DMS153 treated with DMSO at 0.1 percent for 48 hours (cell line): ENCODE data around the gene ICOSLG.
"Not testable (repeated sequence)": the region's sequence is repeated elsewhere in the genome, so short reads cannot be mapped to it uniquely, and the experiment has no call there.

ENCODE experiments used
- DNase-seq: peaks from one replicate; lab custom pipeline; 2025; ENCODE audit not compliant: unreplicated experiment; lab: John Stamatoyannopoulos, UW

The ICOSLG gene

DNA sequence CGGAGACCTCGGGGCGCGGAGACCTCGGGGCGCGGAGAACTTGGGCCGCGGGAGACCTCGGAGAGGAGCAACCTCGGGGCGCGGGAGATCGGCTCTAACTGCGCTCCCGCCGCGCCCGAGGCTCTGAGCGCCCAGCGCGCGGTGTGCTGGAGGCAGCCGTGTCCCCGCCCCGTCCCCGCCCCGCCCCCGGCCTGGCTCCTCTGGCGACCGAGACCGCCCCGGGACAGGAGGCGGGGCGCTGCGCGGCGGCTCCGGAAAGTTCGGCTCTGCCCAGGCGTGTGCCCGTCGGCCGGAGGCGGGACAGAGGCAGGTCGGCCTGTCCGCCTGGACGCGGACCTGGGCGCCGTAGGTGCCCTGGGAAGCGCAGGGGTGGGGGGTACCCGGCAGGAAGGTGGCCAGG, at the start of gene ICOSLG:
ICOSLG (minus strand) TSS at position 102 of the 400 bp plus-strand sequence. CDS start 126 bp downstream, outside the sequence.
- not testable (repeated sequence) for DNase-seq

DNA sequence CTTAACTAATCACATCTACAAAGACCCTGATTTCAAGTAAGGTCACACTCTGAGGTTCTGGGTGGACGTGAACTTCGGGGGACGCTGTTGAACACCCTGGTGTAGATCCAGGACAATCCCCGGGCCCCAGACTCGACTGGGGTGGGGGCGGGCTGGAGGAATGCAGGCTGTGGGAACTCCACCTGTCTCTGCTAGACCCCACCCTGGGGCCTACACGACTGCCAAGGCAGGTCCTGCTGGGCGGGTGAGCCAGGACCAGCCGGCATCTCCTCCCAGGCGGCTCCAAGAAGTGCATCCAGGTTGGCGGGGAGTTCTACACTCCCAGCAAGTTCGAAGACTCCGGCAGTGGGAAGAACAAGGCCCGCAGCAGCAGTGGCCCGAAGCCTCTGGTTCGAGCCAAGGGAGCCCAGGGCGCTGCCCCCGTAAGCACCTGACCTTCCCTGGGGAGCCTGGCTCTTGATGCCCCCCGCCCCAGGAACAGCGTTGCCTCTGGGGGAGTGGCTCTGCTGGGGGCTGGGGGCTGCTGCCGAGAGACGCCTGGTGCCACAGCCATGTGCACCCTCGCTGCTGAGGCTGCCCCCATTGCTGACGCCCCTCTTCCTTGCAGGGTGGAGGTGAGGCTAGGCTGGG, 48.8 kb upstream of the ICOSLG start:
- no peak for DNase-seq

DNA sequence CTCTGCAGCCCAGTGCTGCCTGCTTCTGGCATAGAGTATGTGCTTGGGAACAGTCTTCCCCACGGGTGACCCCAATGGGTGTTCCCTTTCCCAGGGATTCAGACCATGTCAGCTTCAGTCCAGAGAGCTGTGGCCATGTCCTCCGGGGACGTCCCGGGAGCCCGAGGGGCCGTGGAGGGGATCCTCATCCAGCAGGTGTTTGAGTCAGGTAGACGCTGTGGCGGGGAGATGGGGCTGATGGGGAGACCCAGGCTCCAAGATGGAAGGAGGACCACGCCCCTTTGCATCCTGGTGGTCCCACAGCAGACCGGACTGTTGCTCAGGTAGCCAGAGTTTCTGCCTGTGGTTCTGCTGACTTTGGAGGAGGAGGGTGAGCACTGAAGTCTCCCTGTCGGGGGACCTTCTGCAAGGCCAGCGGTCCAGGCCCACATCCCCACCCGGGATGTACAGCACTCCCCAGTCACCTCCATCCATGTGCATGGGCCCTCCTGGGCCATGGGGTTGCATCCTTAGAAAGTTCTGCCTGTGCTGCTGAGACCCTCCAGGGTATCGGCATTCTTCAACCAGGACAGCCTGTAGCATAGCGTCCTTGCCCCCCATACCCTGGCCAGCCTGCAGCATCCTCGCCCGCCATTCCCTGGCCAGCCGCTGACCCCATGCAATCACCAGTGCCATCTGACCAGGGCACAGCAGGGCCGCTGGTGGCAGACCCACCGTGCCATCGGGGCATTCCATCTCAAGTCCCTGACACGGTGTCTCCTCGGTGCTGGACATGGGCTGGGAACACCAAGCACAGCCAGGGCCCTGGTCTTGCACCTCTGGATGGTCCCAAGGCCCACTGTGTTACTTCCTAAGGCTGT, 47.7 kb upstream of the ICOSLG start:
- DNase-seq, result no peak

DNA sequence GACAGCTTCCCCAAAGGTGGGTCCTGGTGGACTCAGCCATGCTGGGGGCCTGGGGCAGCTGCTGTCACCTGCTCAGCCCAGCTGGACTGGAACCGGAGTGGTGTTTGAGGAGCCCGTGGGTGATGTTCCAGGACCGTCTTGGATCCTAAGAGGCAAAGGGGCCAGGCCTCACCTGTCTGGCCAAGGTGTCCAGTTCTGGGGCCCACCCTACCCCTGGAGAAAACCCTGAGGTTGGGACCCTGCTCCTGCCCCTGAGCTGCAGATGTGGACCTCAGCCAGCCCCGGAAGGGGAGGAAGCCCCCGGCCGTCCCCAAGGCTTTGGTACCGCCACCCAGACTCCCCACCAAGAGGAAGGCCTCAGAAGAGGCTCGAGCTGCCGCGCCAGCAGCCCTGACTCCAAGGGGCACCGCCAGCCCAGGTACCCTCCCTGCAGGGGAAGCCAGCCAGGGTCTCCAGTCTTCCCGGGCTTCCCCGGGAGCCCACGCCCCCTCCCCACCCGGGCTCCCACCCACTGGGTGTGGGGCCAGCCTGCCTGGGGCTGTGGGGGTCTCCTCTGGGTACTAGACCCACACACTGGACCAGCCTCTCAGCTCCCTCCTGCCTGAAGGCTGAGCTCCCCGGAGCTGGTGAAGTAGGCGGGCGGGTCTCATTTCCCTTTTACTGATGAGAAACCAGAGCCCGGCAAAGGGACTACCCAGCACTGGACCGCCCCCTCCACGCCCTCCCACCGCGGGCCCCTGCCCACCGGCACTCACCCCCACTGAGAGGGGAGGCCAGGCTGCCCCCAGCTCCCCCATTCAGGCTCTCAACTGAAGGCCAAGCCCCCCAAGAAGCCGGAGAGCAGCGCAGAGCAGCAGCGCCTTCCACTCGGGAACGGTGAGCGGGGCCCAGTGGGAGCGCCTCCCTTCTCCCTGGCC, 46.2 kb upstream of the ICOSLG start:
- no peak for DNase-seq

GRCh38 chr21:44286086-44286715, 45.5 kb upstream of the ICOSLG start:
- DNase-seq, result no peak

DNA sequence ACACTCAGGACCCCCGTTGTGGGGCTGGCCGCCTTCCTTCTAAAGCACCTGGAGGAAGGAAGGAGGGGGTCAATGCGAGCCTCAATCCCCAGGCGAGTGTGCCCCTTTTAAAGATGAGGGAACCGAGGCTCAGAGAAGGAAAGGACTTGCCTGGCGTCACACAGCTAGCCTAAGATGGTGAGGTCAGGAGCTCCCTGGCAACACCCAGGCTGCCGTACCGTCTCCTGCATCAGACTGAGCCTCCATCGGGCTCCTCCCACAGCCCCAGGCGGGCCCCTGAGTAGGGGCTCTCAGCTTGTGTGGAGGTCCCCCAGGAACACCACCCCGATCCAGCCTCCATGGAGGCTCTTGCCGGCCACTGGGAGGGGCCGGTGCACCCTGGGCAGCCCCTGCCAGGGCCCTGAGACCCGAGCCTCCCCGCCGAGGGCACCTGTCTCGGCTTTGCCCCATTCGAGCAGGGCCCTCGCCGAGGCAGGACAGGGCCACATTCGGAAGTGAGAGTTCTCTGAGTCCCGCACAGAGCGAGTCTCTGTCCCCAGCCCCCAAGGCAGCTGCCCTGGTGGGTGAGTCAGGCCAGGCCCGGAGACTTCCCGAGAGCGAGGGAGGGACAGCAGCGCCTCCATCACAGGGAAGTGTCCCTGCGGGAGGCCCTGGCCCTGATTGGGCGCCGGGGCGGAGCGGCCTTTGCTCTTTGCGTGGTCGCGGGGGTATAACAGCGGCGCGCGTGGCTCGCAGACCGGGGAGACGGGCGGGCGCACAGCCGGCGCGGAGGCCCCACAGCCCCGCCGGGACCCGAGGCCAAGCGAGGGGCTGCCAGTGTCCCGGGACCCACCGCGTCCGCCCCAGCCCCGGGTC, 44.6 kb upstream of the ICOSLG start, which contains the start of gene AIRE:
AIRE (plus strand) TSS at position 739 of the 855 bp plus-strand sequence. CDS start 131 bp downstream, outside the sequence.
- no peak for DNase-seq

- no peak for DNase-seq
These were observed 43.2 kb upstream of the ICOSLG start for GRCh38 chr21:44283948-44284347.

DNA sequence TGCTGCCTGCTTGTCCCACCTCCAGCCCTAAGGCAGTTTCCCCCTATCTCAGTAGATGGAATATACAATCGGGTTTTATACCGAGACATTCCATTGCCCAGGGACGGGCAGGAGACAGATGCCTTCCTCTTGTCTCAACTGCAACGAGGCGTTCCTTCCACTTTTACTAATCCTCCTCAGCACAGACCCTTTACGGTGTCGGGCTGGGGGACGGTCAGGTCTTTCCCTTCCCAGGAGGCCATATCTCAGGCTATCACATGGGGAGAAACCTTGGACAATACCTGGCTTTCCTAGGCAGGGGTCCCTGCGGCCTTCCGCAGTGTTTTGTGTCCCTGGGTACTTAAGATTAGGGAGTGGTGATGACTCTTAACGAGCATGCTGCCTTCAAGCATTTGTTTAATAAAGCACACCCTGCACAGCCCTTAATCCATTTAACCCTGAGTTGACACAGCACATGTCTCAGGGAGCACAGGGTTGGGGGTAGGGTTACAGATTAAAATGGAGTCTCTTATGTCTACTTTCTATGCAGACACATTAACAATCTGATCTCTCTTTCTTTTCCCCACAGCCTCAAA, 42.6 kb upstream of the ICOSLG start:
- DNase-seq, result not testable (repeated sequence)

DNA sequence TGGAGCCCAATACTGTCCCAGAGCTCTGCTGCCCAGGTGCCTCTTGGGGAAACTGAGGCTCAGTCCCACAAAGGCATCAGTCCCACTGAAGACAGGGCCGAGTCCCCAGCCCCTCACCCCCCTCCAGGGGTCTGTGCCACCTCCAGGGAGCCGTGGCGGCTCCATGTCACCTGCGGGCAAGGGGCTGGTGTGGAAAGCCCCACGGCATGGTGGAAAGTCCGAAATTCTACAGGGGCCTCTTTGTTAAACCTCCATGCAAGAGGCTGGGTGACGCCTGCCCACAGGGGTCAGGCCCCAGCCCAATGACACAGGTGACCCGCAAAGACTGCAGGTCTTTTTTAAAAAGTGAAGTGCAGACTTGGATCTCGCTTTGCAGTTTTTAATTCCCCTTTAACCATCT, 41.6 kb upstream of the ICOSLG start:
- no peak for DNase-seq

GRCh38 chr21:44281801-44282200, 41.1 kb upstream of the ICOSLG start:
- DNase-seq, result no peak

DNA sequence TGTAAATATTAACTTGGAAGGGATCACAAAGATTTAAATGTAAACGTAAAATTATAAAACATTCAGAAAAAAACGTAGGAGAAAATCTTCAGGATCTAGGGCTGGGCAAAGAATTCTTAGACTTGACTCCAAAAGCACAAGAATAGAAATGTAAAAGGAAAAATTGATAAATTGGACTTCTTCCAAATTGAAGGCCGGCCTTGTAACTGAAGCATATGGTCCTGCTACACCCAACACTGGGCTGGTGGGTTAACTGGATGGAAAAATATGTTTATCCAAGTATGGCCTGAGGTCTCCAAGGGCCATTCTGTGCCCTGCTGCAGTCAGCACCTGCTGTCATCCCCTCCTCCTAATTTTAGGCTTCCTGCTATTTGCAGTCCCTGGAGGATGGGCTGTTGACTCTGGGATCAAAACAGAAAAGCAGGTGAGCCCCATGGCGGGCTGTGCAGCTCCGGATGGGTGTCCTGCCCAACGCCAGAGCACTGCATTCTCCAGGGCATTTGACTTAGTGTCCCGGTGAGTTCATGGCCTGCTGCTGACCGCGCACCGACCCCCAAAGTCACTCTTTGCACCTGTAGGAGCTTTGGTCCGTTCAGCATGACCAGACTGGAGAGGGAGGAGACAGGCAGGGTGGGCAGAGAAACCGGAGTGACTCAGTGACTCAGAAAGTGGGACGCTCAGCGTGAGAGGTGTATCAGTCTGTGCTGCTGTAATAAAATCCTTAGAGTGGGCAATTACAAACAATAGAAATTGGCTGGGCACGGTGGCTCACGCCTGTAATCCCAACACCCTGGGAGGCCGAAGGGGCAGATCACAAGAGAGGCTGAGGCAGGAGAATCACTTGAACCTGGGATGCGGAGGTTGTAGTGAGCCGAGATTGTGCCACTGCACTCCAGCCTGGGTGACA, 38.9 kb upstream of the ICOSLG start:
- DNase-seq, result peak; percentile 18

DNA sequence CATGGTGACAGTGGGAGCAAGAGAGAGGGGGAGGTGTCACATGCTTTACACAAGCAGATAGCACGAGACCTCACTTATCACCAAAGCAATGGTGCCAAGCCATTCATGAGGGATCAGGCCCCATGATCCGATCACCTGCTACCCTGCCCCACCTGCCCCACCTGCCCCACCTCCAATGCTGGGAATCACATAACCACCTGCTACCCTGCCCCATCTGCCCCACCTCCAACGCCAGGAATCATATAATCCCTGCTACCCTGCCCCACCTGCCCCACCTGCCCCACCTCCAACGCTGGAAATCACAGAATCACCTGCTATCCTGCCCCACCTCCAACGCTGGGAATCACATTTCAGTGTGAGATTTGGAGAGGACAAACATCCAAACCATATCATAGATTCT, 34.3 kb upstream of the ICOSLG start:
- DNase-seq, result no peak

DNA sequence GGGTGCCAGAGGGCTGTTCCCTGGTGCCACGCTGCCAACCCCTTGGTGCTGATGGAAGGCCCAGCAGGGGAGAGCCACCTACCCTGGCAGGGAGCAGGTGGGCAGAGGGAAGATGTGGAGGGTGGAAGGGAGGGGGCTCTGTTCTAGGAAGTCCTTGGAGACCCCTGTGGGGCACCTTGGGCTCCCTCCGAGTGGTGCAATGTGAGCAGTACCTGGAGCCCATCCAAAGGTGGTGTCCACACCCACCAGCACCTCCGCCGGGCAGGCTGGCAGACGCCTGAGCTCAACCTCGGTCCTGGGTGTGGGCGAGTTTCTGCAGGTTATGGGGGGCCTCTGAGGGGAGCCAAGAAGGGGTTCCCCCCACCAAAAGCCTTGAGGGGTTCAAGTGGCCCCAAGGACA, 32.3 kb upstream of the ICOSLG start:
- DNase-seq, result no peak

DNA sequence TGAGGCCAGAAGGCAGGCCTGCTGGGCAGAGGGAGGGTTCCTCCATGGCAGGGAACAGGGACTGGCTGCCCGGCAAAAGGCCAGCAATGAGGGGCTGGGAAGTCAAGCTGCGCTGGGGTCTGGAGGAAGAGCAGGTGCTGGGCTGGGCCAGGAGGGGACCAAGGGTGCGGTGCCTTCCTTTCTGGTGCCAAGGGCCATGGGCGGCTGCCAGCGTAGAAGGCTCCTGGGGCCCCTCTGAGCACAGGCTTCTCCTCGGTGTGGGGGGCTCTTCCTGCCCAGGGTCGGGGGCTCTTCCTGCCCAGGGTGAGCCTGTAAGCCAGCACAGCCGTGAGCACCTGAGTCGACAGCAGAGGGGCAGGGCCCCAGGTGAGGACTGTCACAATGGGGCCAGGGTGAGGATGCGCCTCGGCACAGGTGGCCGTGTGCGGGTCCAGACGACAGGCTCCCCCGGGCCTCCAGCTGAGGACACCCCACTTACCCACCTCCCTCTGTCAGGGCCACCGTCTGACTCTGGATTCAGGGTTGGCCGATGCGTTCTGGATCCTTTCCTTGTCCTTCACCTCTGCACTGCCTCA, 31.6 kb upstream of the ICOSLG start:
- no peak for DNase-seq

DNA sequence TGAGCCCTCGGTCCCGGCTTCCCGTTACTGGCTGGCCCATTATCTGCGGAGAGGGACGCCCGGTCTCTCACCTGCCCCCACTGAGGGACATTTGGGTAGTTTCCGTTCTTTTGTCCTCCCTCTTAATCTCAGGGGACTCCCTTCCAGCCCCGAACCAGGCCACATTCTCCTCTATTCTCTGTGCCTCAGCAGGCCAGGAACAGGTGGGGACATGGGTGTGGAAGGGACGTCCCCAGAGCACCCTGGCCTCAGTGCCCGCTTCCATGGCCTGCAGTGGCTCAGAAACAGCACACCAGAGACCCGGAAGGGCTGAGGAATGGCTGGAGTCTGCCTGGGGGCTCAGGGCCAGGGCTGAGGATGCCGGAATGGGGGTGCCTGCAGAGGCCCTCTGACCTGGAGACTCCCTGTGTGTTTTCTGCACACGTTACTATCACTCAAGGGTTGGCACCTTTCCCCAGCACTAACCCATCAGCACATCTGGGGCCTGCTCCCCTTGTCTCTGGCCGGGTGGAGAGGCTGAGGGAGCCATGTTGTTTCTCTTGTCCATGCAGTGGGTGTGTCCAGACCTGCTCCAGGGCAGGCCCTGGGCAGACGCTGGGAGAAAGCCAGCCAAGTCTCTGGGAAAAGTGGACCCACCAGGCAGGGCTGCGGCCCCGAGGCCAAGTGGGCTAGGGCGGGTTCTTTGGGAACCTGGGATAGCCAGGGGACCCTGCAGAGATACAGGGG, 31.0 kb upstream of the ICOSLG start:
- no peak for DNase-seq

DNA sequence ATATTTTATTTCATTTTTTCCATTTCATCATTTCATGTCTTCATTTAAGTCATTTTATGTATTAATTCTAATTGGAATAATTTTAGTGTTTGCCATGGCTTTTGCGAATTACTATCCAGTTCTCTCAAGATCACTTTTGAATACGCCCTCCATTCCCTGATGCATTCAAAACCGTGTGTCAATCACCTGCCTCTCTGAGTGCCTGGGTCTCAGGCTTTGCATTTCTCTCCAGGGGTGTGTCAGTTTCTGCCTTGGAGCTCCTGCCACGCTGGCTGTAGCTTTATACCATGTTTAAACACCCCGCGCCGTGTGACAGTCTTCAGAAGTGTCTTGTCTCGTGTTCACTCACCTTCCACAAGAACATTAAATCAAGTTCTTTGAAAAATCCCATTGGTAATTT, 28.3 kb upstream of the ICOSLG start:
- DNase-seq, result no peak

- DNase-seq, result no peak
These were observed 27.0 kb upstream of the ICOSLG start for GRCh38 chr21:44267655-44268142.
